WERI-Rb-1 (cell line): Measurements from ENCODE around the gene ICAM3.

Source experiments
- DNase-seq: peaks from one replicate; pipeline ENCODE4 v3.0.0-alpha.2; 2020
- H3K27ac ChIP-seq: fragments of 250-450 bp; sonication (Bioruptor Pico); 2 replicates; pipeline ENCODE4 v1.5.1; 2020; ENCODE audit warnings: mild to moderate bottlenecking, moderate library complexity
- H3K27me3 ChIP-seq: fragments of 250-450 bp; sonication (Bioruptor Pico); 2 replicates; pipeline ENCODE4 v1.5.1; 2021; ENCODE audit warnings: mild to moderate bottlenecking, low read depth, moderate library complexity; ENCODE audit not compliant: insufficient read depth, severe bottlenecking
- H3K36me3 ChIP-seq: fragments of 250-450 bp; sonication (Bioruptor Pico); 2 replicates; pipeline ENCODE4 v1.5.1; 2020; ENCODE audit warnings: mild to moderate bottlenecking, moderate library complexity
- H3K4me3 ChIP-seq: 2 replicates; pipeline ENCODE4 v1.5.1; 2011; ENCODE audit warnings: low read depth, mild to moderate bottlenecking, control low read depth, low read length
- H3K9me3 ChIP-seq: fragments of 250-450 bp; sonication (Bioruptor Pico); 2 replicates; pipeline ENCODE4 v1.5.1; 2021; ENCODE audit warnings: mild to moderate bottlenecking, moderate library complexity; ENCODE audit not compliant: severe bottlenecking
- CTCF ChIP-seq: IDR thresholded peaks from 2 replicates; pipeline ENCODE4 v1.5.1; 2011; ENCODE audit warnings: low read depth, mild to moderate bottlenecking, control low read depth, inconsistent platforms, low read length

Gene ICAM3

GRCh38 chr19:10321874-10322835 is 17.3 kb downstream of the ICAM3 start:
- DNase-seq = no peak
- no peaks in the 10 kb centered on the region for H3K9me3 ChIP-seq
- H3K27ac ChIP-seq = no peak overlapping the region
- TF ChIP-seq CTCF = no peak
- H3K36me3 ChIP-seq = peaks cover 92% of the 10 kb centered on the region
- no peak overlapping the region for H3K4me3 ChIP-seq
- no peaks in the 10 kb centered on the region for H3K27me3 ChIP-seq

- H3K4me3 ChIP-seq = no peak overlapping the region
- H3K27ac ChIP-seq = no peak overlapping the region
- H3K9me3 ChIP-seq = no peaks in the 10 kb centered on the region
- TF ChIP-seq CTCF = no peak
- no peaks in the 10 kb centered on the region for H3K27me3 ChIP-seq
- peaks cover 89% of the 10 kb centered on the region for H3K36me3 ChIP-seq
- DNase-seq = no peak
Measured at GRCh38 chr19:10321417-10321797, 18.0 kb downstream of the ICAM3 start.

- Histone ChIP-seq H3K4me3 (no peak overlapping the region), H3K9me3 (no peaks in the 10 kb centered on the region), H3K27me3 (no peaks in the 10 kb centered on the region), H3K36me3 (peaks cover 85% of the 10 kb centered on the region), H3K27ac (no peak overlapping the region)
- TF ChIP-seq CTCF = no peak
- no peak for DNase-seq
Measured at GRCh38 chr19:10320602-10321416, 18.6 kb downstream of the ICAM3 start.

GRCh38 chr19:10318807-10319682 is 20.4 kb downstream of the ICAM3 start:
- peaks cover 71% of the 10 kb centered on the region for H3K36me3 ChIP-seq
- H3K27ac ChIP-seq = no peak overlapping the region
- no peak overlapping the region for H3K4me3 ChIP-seq
- no peaks in the 10 kb centered on the region for H3K9me3 ChIP-seq
- TF ChIP-seq CTCF = no peak
- H3K27me3 ChIP-seq = no peaks in the 10 kb centered on the region
- DNase-seq = no peak

GRCh38 chr19:10317857-10318462 is 21.5 kb downstream of the ICAM3 start:
- peaks cover 69% of the 10 kb centered on the region for H3K36me3 ChIP-seq
- H3K27ac ChIP-seq = no peak overlapping the region
- TF ChIP-seq CTCF = no peak
- no peak for DNase-seq
- no peak overlapping the region for H3K4me3 ChIP-seq
- H3K27me3 ChIP-seq = no peaks in the 10 kb centered on the region
- H3K9me3 ChIP-seq = no peaks in the 10 kb centered on the region
